ENCODE data around the gene ACVR1C.

GRCh38 chr2:157625296-157625695, 3.4 kb downstream of the ACVR1C start:
- TF ChIP-seq CTCF (IDR thresholded peaks at IDR 0.05): no peak
- TF ChIP-seq EZH2 (IDR thresholded peaks at IDR 0.05; ENCODE audit: borderline replicate concordance, insufficient read depth, low read depth, low read length, poor library complexity, severe bottlenecking): no peak
